Motor neuron (in vitro differentiated cells): ENCODE results near the gene CDC42SE2. TPM values are rescaled to one million over a fixed set of nuclear protein-coding genes. Genes with fewer than 3 reads are reported as not detected.

Experiments used
- ATAC-seq, 8 experiments: fragments of 200-7000 bp; cut with Tn5 transposase; replicated peaks in 6 of 8; 2 replicates each; pipeline ENCODE4 v1.8.0; 2021; ENCODE audit warnings: mild to moderate bottlenecking in 8 of 8, moderate library complexity in 8 of 8
- H3K27ac ChIP-seq, 2 donors: fragments of 250-450 bp; sonication (Bioruptor Pico); 2 replicates each; pipeline ENCODE4 v1.9.0; 2021; ENCODE audit warnings: antibody characterized with exemption in 2 of 2, mild to moderate bottlenecking in 2 of 2, moderate library complexity in 1 of 2
- H3K4me1 ChIP-seq, 2 donors: fragments of 250-450 bp; sonication (Bioruptor Pico); replicated peaks in 1 of 2; 2 replicates each; pipeline ENCODE4 v1.6.1; 2021; ENCODE audit warnings: antibody characterized with exemption in 2 of 2, mild to moderate bottlenecking in 2 of 2, moderate library complexity in 1 of 2
- H3K4me3 ChIP-seq, 5 donors: fragments of 250-450 bp; sonication (Bioruptor Pico); 2 replicates each; pipeline ENCODE4 v1.9.0; 2021; ENCODE audit warnings: antibody characterized with exemption in 5 of 5, mild to moderate bottlenecking in 5 of 5, moderate library complexity in 4 of 5
- WGBS, 10 experiments: fragments of 450-650 bp; shearing (Covaris generic); methylation state at CpG; one replicate each; pipeline ENCODE4 v1.0.0; 2022; 5-methylcytosine and 5-hydroxymethylcytosine counted together
- in situ Hi-C, 9 experiments: fragments of 400-800 bp; cut with MboI; loops; one replicate each; pipeline ENCODE4 v1.15.0; 2021; ENCODE audit warnings: low sequenced_read_pairs in 9 of 9, low pct_unique_long_range_greater_than_20kb in 2 of 9; ENCODE audit not compliant: unreplicated experiment in 9 of 9
- total RNA-seq, 8 experiments: library from RNA; unstranded; fragments of 300-600 nt; gene quantifications; 2 replicates each; pipeline versions ENCODE4 v1.2.3 to v1.2.4, GENCODE V29; 2022

Gene CDC42SE2, protein sequence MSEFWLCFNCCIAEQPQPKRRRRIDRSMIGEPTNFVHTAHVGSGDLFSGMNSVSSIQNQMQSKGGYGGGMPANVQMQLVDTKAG
- total RNA-seq = 10 to 100 TPM; 16.8 to 38.0 (median 27.3) TPM

DNA sequence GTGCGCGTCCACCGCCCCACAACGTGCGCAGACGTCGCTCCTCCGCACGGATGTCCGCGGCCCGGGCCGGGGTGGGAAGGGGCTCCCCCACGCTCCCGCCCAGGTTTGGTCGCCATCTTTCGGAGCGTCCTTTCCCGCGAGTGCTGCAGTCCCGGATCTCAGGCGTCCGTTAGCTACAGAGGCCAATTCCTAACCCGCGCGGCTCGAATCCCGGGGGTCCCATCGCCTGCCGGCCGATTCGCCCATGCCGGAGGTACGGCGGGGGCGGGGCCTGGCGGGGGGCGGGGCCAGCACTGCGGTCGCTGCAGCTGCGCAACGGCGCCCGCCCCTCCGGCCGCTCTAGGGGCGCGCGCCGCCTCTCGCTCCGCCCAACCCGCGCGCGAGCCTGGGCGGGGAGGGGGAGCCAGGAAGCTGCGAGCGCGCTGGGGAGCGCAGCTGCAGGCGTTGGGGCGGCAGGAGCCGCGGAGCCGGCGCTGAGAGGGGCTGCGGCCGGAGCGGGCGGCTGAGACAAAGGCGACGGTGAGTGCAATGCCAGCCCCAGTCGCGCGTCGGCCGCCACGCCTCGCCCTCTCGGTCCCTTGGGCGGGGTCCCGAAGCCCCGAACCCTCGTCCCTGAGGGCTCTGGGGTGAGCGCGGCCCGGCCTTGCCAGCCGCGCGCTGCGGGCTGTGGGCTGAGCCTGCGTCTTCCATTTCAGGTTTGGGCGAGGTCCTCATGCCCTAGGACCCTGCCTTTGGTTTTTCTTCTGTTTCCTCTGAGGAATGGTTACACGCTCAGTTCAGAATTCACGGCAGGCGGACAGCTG lies at the start of gene CDC42SE2:
TSS of gene CDC42SE2 (plus strand) at position 406 of the 803 bp plus-strand sequence. CDS start 95,441 bp downstream, outside the sequence.
- Histone ChIP-seq H3K4me1 (peaks cover 6 to 15% of the 10 kb centered on the region in 2 donors), H3K27ac (peak within 1 kb of the TSS; percentile 74 to 83), H3K4me3 (peak within 1 kb of the TSS; percentile 62 to 94 (median 76))
- 0 to 7% methylated on average over 3 to 6 of the region's 97 CpGs; no CpG with 5 or more reads in 8 of the 10 experiments for WGBS, 10 experiments
- in situ Hi-C loops = no loop called here
- peak; percentile 94 to 95 (median 95) for ATAC-seq

DNA sequence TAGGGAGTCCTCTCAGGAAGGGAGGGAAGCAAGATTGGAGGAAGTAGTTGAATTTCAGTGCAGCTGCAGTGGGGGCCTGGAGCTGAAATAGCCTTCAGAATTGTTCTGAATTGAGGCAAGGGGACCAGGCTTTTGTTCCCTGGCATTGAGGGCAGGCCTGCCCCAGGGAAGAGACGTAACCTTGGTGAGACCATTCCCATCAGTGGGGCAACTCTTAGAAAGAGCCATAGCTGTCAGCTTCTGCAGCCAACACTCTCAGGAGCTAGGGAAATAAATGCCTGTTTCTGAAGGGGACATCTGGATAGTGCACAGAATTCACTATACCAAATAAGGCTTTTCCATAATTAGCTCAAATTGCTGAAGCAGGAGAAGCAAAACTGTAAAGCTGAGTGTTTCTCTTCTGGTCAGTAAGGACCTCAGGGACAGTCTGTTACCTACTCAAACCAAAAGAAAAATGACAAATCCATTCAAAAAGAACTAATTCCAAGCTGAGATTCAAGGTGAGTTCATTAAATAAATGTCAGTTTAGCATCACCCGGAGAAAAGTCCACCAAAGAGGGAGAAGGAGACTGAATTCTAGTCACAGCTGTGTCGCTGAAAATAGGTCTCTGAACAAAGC lies 49.1 kb upstream of the CDC42SE2 start:
- WGBS, 10 experiments = 0 to 93% (median 65%) methylated on average over 1 to 2 of the region's 3 CpGs; no CpG with 5 or more reads in 1 of the 10 experiments
- peak in 5 of 8 experiments; percentile 14 to 44 (median 24) for ATAC-seq
- H3K4me3 ChIP-seq = no peak overlapping the region
- H3K4me1 ChIP-seq = peaks cover 0 to 4% of the 10 kb centered on the region in 2 donors
- H3K27ac ChIP-seq = no peak overlapping the region
- in situ Hi-C loops = no loop called here

DNA sequence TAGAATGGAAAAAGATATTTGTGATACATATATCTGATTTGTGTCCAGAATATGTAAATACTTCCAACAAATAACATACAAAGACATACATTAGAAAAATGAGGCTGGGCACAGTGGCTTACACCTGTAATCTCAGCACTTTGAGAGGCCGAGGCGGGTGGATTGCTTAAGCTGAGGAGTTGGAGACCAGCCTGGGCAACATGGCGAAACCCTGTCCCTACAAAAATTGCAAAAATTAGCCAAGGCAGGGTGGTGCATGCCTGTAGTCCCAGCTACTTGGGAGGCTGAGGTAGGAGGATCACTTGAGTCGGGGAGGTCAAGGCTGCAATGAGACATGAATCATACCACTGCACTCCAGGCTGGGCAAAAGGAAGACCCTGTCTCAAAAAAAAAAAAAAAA lies 46.1 kb upstream of the CDC42SE2 start:
- Histone ChIP-seq H3K4me3 (no peak overlapping the region), H3K4me1 (peaks cover 0 to 4% of the 10 kb centered on the region in 2 donors), H3K27ac (no peak overlapping the region)
- ATAC-seq = no peak
- 57 to 100% (median 93%) methylated on average over 1 to 4 of the region's 4 CpGs; no CpG with 5 or more reads in 1 of the 10 experiments for WGBS, 10 experiments
- in situ Hi-C loops = no loop called here

DNA sequence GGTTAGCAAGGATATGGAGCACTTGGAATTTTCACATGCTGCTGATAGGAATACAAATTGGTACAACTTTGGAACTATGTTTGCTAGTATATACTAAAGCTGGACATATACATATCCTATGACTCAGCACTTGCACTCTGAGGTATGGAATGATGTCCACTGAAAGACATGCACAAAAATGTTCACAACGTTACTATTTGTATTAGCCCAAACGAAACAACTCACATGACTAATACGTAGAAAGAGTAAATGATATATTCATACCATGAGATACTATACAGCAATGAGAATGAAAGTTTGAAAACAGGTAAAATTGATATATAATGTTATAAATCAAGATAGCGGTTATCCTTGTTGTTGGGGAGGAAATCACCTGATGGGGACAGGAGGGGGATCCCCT lies 45.5 kb upstream of the CDC42SE2 start:
- H3K27ac ChIP-seq = no peak overlapping the region
- ATAC-seq = no peak
- in situ Hi-C loops = no loop called here
- peaks cover 0 to 4% of the 10 kb centered on the region in 2 donors for H3K4me1 ChIP-seq
- 4 to 93% (median 67%) methylated on average over 2 to 4 of the region's 4 CpGs; no CpG with 5 or more reads in 2 of the 10 experiments for WGBS, 10 experiments
- no peak overlapping the region for H3K4me3 ChIP-seq

DNA sequence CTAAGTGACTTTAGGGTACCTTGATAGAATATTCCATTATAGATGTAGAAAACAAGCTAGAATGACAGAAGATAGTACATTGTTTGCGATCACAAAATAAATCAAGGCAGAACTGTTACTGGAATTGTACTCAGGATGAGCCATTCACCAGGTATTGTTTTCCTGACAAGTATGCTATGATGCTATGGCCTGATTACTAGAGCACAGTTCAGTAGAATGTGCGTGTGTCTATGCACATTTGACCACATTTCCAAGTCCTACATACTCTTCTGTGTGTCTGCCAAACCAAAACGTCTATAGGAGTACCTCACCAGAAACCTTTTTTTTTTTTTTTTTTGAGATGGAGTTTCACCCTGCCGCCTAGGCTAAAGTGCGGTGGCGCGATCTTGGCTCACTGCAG lies 43.3 kb upstream of the CDC42SE2 start:
- no peak for ATAC-seq
- no peak overlapping the region for H3K27ac ChIP-seq
- H3K4me1 ChIP-seq = no peaks in the 10 kb centered on the region
- 0 to 100% (median 80%) methylated on average over 1 to 7 of the region's 7 CpGs; no CpG with 5 or more reads in 1 of the 10 experiments for WGBS, 10 experiments
- in situ Hi-C loops = no loop called here
- no peak overlapping the region for H3K4me3 ChIP-seq

DNA sequence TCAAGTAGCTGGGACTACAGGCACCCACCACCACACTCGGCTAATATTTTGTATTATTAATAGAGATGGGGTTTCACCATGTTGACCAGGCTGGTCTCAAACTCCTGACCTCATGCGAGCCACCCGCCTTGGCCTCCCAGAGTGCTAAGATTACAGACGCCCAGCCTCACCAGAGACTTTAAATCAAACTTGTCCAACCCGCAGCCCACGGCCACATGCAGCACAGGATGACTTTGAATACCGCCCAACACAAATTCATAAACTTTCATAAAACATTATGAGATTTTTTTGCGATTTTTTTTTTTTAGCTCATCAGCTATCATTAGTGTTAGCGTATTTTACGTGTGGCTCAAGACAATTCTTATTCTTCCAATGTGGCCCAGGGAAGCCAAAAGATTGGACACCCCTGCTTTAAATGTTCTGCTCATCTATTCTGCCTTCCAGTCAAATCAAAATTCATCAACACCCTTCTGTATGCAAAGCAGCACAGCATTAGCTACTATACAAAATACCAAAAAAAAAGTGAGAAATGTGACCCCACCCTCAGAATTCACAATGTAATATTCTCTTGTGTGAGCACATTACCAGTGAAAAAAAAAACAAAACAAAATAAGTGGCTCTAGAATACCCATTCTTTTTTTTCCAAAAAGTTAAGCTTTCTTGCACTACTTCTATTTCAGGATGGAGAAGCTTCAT lies 42.7 kb upstream of the CDC42SE2 start:
- Histone ChIP-seq H3K27ac (no peak overlapping the region), H3K4me3 (no peak overlapping the region), H3K4me1 (no peaks in the 10 kb centered on the region)
- 22 to 100% (median 85%) methylated on average over 2 to 10 of the region's 10 CpGs; no CpG with 5 or more reads in 2 of the 10 experiments for WGBS, 10 experiments
- in situ Hi-C loops = no loop called here
- ATAC-seq = peak in 2 of 8 experiments; percentile 74 to 79

DNA sequence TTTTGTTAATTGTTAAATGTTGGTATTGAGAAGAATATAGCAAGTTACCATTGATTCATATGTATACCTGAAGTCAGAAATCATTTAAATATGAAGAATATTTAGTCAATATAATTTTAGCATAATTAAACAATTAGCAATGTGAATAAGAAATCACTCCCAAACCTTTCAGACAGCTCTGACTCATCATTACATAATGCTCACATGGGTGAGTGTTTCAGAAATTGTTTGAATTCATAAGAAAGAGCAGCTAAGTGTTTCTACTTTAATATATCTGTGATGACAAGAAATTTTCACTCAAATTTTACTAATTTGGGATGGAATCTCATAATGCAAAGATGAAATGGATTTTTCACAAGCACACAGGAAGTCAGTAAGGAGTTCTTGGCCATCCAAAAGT lies 42.0 kb upstream of the CDC42SE2 start:
- peak in 2 of 8 experiments; percentile 25 to 31 for ATAC-seq
- no peak overlapping the region for H3K27ac ChIP-seq
- no peak overlapping the region for H3K4me3 ChIP-seq

DNA sequence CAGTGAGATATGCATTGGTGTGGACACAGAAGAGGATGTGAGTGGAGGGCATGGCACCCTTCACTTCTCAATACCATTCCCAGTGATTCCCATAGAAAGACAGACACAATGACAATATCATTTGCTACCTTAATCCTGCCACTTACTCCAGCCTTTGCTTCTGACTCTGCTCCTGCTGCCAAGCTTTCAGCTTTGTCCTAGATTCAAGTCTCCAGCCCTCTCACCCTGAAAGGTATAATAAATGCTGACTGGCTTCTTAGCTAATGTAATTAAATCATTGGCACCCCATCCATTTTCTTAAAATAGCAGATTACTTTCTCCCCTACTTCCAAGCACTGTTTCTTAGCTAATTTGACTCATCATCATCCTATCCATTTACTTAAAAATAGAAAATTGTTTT lies 41.1 kb upstream of the CDC42SE2 start:
- Histone ChIP-seq H3K27ac (no peak overlapping the region), H3K4me1 (no peaks in the 10 kb centered on the region), H3K4me3 (no peak overlapping the region)
- in situ Hi-C loops = no loop called here
- ATAC-seq = no peak

More for the DNA sequence above, 42.0 kb upstream of the CDC42SE2 start:
- no peaks in the 10 kb centered on the region for H3K4me1 ChIP-seq
- in situ Hi-C loops = no loop called here

DNA sequence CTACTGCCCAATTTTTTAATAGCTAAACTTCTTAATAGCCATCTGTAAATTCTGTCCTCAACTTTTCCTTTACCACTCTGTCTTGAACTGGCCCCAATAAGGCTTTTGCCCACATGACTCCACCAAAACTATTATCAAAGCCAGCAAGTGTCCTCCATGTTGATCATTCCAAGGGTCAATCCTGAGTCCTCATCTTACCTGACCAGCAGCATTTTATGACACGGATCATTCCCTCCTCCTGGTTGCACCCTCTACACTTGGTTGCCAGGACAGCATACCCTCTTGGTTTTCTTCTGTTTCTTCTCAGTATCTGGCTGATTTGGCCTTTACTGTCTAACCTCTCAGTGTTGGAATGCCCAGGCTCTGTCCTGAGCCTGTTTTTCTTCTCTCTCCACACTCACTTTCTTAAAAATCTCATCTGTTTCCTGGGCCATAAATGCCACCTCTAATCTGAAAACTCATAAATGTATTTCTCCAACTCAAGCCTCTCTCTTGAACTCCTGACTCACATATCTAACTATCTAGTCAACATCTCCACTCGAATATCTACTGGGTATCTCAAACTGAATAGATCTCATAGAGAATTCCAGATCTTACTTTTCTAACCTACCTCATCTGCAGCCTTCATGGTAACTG lies 40.0 kb upstream of the CDC42SE2 start:
- 40 to 83% (median 65%) methylated on average over 1 to 2 of the region's 2 CpGs; no CpG with 5 or more reads in 2 of the 10 experiments for WGBS, 10 experiments
- no peak for ATAC-seq
- Histone ChIP-seq H3K4me1 (no peaks in the 10 kb centered on the region), H3K4me3 (no peak overlapping the region), H3K27ac (no peak overlapping the region)
- in situ Hi-C loops = no loop called here

DNA sequence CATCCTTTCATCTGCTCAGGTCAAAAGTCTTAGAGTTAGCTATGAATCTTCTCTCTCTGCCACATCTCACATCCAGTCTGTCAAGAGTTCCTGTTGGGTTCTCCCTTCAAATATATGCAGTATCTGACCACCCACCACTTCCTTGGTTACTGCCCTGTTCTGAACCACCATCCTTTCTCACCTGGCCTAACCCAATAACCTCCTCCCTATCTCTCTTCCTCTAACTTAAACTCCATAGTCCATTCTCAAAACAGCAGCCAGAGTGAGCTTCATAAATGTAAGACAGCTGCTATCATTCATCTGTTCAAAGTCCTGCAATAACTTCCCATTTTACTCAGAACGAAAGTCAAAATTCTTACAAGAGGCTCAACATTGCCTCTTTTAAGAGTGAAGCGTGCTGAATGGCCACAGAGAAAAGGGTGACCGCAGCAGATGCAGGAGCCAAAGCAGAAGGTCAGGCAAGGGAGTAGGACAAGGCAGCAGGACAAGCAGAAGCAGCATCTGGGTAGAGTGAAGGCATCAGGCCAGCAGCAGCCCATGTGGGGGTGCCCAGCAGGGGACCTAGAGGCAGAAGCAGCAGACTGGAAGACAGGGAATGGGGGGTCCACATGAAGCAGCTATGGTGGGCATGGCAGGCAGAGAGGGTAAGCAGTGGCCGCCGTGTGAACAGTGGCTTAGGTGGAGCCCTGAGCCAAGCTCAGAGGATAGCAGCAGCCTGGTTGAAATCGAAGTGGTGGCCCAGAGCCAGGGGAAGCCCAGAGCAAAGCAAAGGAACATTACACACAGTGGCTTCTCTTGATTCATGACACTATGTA lies 39.3 kb upstream of the CDC42SE2 start:
- 49 to 100% (median 81%) methylated on average over 1 to 4 of the region's 6 CpGs; no CpG with 5 or more reads in 1 of the 10 experiments for WGBS, 10 experiments
- Histone ChIP-seq H3K4me3 (no peak overlapping the region), H3K4me1 (no peaks in the 10 kb centered on the region), H3K27ac (no peak overlapping the region)
- no peak for ATAC-seq
- in situ Hi-C loops = no loop called here

DNA sequence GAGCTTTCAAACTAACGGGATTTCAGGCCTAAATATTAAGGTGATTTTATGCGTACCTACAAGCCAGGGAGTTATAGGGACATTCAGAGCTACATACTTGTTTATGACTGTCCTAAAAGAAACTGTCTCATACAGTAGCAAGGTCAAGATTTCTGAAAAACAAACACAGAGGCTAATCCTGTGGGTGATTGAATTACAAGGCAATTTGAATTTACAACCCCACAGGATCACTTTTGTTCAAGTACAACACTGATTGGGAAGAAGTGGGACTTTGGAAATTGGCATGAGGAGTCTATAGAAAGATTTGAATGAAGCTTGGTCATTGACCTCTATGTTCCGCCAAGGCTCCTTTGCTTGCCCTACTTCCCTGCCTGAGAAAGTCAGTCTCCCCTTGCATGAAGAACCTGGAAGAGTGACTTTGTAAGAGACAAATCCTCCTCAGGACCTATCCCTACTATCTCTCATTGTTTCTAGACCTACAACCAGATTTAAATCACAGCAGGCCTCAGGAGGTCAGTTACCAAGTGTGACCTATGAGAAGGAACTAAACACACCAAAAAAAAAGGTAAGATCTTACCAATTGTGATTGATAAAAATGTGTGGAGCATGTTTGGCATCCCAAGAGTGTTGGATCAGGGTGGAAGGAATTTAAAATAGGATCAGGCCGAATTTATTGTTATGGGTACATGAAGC lies 38.4 kb upstream of the CDC42SE2 start:
- H3K4me1 ChIP-seq = no peaks in the 10 kb centered on the region
- ATAC-seq = no peak
- WGBS, 10 experiments = 51 to 100% (median 73%) methylated on average over 1 to 4 of the region's 4 CpGs; no CpG with 5 or more reads in 1 of the 10 experiments
- no peak overlapping the region for H3K27ac ChIP-seq
- in situ Hi-C loops = no loop called here
- no peak overlapping the region for H3K4me3 ChIP-seq
